Vagina (tissue), 2 donors: Measurements from ENCODE around the gene REG3G. TPM values are rescaled to one million over a fixed set of nuclear protein-coding genes. Genes with fewer than 3 reads are reported as not detected.

Experiments
- DNase-seq, 2 donors: peaks; one replicate each; pipeline ENCODE4 v3.0.0-alpha.2; 2017; ENCODE audit errors: extremely low spot score in 2 of 2
- H3K27ac ChIP-seq: fragments of 200-600 bp; sonication (generic); one replicate; pipeline ENCODE4 v1.5.1; 2019
- H3K27me3 ChIP-seq: fragments of 200-600 bp; sonication (generic); one replicate; pipeline ENCODE4 v1.5.1; 2019
- H3K36me3 ChIP-seq, 2 donors: fragments of 200-600 bp; sonication (generic); one replicate each; pipeline ENCODE4 v1.5.1; 2017 to 2019
- H3K4me1 ChIP-seq: fragments of 200-600 bp; sonication (generic); one replicate; pipeline ENCODE4 v1.5.1; 2019
- H3K4me3 ChIP-seq, 2 donors: fragments of 200-600 bp; sonication (generic); 1 replicate in 1 of 2; 2 replicates in 1 of 2; pipeline ENCODE4 v1.5.1; 2016 to 2019
- H3K9me3 ChIP-seq: fragments of 200-600 bp; sonication (generic); one replicate; pipeline ENCODE4 v1.5.1; 2019
- CTCF ChIP-seq, 3 experiments: fragments of 450-650 bp in 2 of 3; fragments of 200-600 bp in 1 of 3; sonication (generic) in 1 of 3; IDR thresholded peaks; one replicate each; pipeline ENCODE4 v1.5.1; 2017 to 2019; ENCODE audit warnings: antibody characterized with exemption in 3 of 3, mild to moderate bottlenecking in 2 of 3, moderate library complexity in 2 of 3
- POLR2A ChIP-seq, 2 donors: fragments of 450-650 bp; IDR thresholded peaks; one replicate each; pipeline ENCODE4 v1.6.1; 2017; ENCODE audit warnings: antibody characterized with exemption in 2 of 2, mild to moderate bottlenecking in 2 of 2, moderate library complexity in 2 of 2
- POLR2AphosphoS5 ChIP-seq, 2 donors: sonication (generic); formaldehyde crosslinking; IDR thresholded peaks; one replicate each; pipeline ENCODE4 v1.9.0; 2017; ENCODE audit warnings: antibody characterized with exemption in 2 of 2, mild to moderate bottlenecking in 2 of 2, low read depth in 1 of 2; ENCODE audit not compliant: insufficient read depth in 1 of 2
- intact Hi-C: fragments of 100-400 bp; cut with DNase I; formaldehyde crosslinking; loops from one replicate; pipeline ENCODE4 v1.15.1; 2023
- total RNA-seq: library from RNA; depleted of rRNA; stranded (reverse); fragments of >200 nt; gene quantifications from one replicate; pipeline ENCODE4 v1.2.3, GENCODE V29; 2016

Gene REG3G
- total RNA-seq, 1 donor from 2014 or later: not detected

GRCh38 chr2:79011496-79011895 lies 14.0 kb upstream of the REG3G start:
- H3K4me3 ChIP-seq: no peak overlapping the region
- TF ChIP-seq CTCF (IDR thresholded peaks at IDR 0.05) (no peak), POLR2AphosphoS5 (IDR thresholded peaks at IDR 0.05; ENCODE audit: insufficient read depth in 1 of 2, low read depth in 1 of 2) (no peak), POLR2A (IDR thresholded peaks at IDR 0.05) (no peak)
- H3K27ac ChIP-seq: no peak overlapping the region
- H3K9me3 ChIP-seq: no peaks in the 10 kb centered on the region
- intact Hi-C loops: no loop called here
- no peaks in the 10 kb centered on the region for H3K36me3 ChIP-seq
- H3K4me1 ChIP-seq: no peaks in the 10 kb centered on the region
- DNase-seq: no peak
- H3K27me3 ChIP-seq: no peaks in the 10 kb centered on the region

GRCh38 chr2:79013629-79014028 lies 11.9 kb upstream of the REG3G start:
- TF ChIP-seq POLR2A (IDR thresholded peaks at IDR 0.05) (no peak), POLR2AphosphoS5 (IDR thresholded peaks at IDR 0.05; ENCODE audit: insufficient read depth in 1 of 2, low read depth in 1 of 2) (no peak), CTCF (IDR thresholded peaks at IDR 0.05) (no peak)
- Histone ChIP-seq H3K27ac (no peak overlapping the region), H3K4me1 (no peaks in the 10 kb centered on the region), H3K4me3 (no peak overlapping the region), H3K9me3 (no peaks in the 10 kb centered on the region), H3K27me3 (no peaks in the 10 kb centered on the region), H3K36me3 (no peaks in the 10 kb centered on the region)
- intact Hi-C loops: no loop called here
- DNase-seq: no peak

GRCh38 chr2:79016342-79016741 lies 9.2 kb upstream of the REG3G start:
- TF ChIP-seq CTCF (IDR thresholded peaks at IDR 0.05) (no peak), POLR2A (IDR thresholded peaks at IDR 0.05) (no peak), POLR2AphosphoS5 (IDR thresholded peaks at IDR 0.05; ENCODE audit: insufficient read depth in 1 of 2, low read depth in 1 of 2) (no peak)
- H3K27me3 ChIP-seq: no peaks in the 10 kb centered on the region
- H3K27ac ChIP-seq: no peak overlapping the region
- DNase-seq: no peak
- H3K9me3 ChIP-seq: no peaks in the 10 kb centered on the region
- no peak overlapping the region for H3K4me3 ChIP-seq
- no peaks in the 10 kb centered on the region for H3K4me1 ChIP-seq
- intact Hi-C loops: no loop called here
- H3K36me3 ChIP-seq: no peaks in the 10 kb centered on the region

GRCh38 chr2:79026061-79026460 lies 559 bp downstream of the REG3G start:
- H3K4me3 ChIP-seq: no peak overlapping the region
- H3K4me1 ChIP-seq: no peaks in the 10 kb centered on the region
- TF ChIP-seq POLR2A (IDR thresholded peaks at IDR 0.05): no peak
- no peak for TF ChIP-seq CTCF (IDR thresholded peaks at IDR 0.05)
- no peak for TF ChIP-seq POLR2AphosphoS5 (IDR thresholded peaks at IDR 0.05; ENCODE audit: insufficient read depth in 1 of 2, low read depth in 1 of 2)
- H3K27ac ChIP-seq: no peak overlapping the region
- no peaks in the 10 kb centered on the region for H3K36me3 ChIP-seq
- no peaks in the 10 kb centered on the region for H3K9me3 ChIP-seq
- intact Hi-C loops: no loop called here
- no peaks in the 10 kb centered on the region for H3K27me3 ChIP-seq
- DNase-seq: no peak

GRCh38 chr2:79039944-79040343 lies 14.4 kb downstream of the REG3G start:
- intact Hi-C loops: no loop called here
- Histone ChIP-seq H3K9me3 (no peaks in the 10 kb centered on the region), H3K36me3 (no peaks in the 10 kb centered on the region), H3K4me1 (no peaks in the 10 kb centered on the region), H3K27me3 (no peaks in the 10 kb centered on the region), H3K27ac (no peak overlapping the region), H3K4me3 (no peak overlapping the region)
- no peak for DNase-seq
- TF ChIP-seq CTCF (IDR thresholded peaks at IDR 0.05) (no peak), POLR2AphosphoS5 (IDR thresholded peaks at IDR 0.05; ENCODE audit: insufficient read depth in 1 of 2, low read depth in 1 of 2) (no peak), POLR2A (IDR thresholded peaks at IDR 0.05) (no peak)
